ENCODE data around the gene EXD3.
"Not testable (repeated sequence)": the region's sequence is repeated elsewhere in the genome, so short reads cannot be mapped to it uniquely, and the experiment has no call there.

The EXD3 gene

GRCh38 chr9:137329590-137329989 lies 93.4 kb downstream of the EXD3 start:
- not testable (repeated sequence) for DNase-seq

DNA sequence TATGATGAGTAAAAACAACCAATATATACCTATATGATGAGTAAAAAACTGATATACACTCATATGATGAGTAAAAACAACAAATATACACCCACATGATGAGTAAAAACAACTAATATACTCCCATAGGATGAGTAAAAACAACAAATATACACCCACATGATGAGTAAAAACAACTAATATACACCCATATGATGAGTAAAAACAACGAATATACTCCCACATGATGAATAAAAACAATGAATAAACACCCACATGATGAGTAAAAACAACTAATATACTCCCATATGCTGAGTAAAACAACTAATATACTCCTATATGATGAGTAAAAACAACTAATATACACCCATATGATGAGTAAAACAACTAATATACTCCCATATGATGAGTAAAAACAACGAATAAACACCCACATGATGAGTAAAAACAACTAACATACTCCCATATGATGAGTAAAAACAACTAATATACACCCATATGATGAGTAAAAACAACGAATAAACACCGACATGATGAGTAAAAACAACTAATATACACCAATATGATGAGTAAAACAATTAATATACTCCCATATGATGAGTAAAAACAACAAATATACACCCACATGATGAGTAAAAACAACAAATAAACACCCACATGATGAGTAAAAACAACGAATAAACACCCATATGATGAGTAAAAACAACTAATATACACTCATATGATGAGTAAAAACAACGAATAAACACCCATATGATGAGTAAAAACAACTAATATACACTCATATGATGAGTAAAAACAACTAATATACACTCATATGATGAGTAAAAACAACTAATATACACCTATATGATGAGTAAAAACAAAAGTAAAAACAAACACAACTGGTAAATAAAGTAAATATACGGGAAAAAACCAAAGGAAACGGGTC lies 95.1 kb downstream of the EXD3 start:
- DNase-seq = not testable (repeated sequence)

GRCh38 chr9:137326445-137327065 lies 96.4 kb downstream of the EXD3 start:
- no peak for DNase-seq

DNA sequence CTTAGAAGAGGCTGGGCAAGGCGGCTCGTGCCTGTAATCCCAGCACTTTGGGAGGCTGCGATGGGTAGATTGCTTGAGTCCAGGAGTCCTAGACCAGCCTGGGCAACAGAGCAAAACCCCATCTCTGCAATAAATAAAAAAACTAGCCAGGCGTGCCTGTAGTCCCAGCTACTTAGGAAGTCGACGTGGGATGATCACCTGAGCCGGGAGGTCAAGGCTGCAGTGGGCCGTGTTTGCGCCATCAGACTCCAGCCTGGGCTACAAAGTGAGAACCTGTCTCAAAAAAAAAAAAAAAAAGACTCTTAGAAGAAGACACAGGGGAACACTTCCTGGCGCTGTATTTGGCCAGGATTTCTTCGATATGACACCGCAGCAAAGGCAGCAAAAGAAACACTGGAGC lies 97.2 kb downstream of the EXD3 start:
- no peak for DNase-seq

DNA sequence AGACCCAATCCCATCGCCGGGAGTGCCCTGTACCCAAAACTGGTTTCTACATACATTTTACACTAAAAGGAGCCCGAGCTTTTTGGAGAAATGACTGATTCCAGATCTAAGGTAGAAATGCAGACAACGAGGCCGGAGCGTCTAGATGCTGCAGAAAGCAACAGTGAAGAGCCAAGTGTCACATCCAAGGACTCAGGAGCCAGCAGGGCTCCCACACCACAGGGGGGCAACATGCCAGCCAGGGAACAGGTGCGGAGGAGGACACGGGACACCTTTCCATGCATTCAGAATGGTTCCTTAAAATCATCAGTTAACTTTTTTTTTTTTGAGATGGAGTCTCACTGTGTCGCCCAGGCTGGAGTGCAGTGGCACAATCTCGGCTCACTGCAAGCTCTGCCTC lies 97.8 kb downstream of the EXD3 start:
- no peak for DNase-seq

- DNase-seq = no peak
These were observed 99.2 kb downstream of the EXD3 start for GRCh38 chr9:137323531-137324331.

- DNase-seq = no peak
These were observed 101.1 kb downstream of the EXD3 start for GRCh38 chr9:137321726-137322361.

DNA sequence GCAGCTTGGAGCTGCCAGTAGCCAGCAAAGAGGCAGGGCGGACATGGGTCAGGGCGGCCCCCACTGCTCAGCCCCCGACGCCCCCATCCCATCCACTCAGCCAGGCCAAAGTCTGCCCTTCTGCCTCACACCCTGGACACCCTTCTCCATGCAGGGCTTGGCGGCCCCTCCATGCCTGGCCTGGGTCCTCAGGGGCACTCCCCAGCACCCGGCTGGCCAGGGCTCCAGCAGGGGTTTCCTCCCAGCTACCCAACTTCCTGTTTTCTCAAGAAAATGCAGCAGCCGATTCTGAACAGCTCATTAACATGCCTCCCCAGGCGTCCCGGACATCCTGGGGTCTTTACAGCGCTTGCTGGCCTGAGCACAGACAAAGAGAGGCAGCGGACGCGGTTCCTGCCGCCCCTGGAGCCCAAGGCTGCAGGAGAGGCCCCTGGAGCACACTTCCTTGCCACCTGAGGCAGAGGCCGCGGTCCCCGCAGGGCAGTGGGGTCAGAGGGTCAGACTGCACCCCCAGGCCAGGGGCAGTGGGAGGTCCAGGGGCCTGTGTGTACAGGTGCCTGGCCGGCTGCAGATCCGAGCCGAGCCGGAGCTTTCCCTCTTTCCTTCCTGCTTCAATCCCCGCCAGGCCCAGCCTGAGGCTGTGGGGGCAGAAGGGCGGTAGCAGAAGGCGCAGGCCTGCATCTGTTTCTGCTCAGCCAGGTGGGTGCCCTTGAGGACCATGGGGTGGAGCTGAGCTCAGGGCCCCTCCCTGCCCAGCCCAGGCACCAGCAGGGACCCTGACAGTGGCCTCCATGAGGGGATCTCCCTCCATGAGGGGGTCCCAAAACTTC lies 102.2 kb downstream of the EXD3 start:
- no peak for DNase-seq

- no peak for DNase-seq
These were observed 103.0 kb downstream of the EXD3 start for GRCh38 chr9:137319739-137320551.

DNA sequence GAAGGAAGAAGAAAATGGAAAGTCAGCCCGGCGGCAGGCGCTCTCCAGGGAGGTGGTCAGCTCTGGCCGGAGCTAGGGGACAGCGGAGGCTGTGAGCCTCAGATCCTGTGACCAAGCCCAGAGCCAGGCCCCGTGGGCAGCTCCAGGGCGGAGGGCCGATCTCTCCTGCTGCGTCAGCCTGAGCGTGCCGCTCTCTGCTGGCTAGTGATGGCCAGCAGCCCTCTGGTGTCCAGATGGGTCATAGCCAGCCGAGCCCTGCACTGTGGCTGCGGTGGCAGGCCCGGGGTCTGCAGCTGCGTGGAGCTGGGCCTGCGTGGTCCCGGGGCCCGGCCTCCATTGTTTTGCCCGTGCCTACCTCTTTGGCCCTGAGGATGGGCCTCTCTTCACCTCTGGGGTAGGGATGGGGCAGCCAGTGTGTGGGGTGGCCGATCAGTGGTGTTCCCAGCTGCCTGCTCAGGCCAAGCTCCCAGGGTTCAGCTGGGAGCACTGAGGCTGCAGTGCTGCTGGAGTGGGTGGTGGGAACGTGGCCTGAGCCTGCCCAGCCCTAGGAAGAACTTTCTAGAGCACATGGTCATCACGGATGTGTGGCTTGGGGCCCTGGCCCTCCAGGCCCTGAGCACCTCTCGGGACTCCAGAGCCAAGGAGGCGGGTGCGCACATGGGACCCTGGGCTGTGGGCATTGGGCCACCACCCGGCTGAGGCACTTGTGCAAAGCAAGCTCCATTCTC lies 103.8 kb downstream of the EXD3 start:
- DNase-seq = no peak

DNA sequence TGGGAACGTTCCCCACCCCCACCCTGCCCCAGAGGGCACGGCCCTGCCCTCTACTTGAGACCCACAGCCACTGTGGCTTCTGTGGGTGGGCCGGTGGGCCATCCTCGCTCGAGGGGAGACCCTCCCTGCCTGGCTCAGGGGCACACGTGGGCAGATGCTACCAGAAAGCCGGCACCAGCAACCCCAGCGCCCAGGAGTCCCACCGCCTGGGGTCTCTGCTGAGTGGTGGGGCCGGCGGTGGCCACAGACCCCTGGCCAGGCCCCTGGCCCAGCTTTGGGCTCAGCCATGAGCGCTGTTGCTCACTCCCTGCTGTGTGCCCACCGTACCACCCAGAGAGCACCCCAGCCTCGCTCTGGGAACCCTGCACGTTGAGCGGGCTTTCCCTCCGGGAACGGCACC lies 104.4 kb downstream of the EXD3 start:
- no peak for DNase-seq

- DNase-seq = no peak
These were observed 105.0 kb downstream of the EXD3 start for GRCh38 chr9:137317718-137318511.

GRCh38 chr9:137317021-137317717 lies 105.8 kb downstream of the EXD3 start:
- DNase-seq = no peak

- DNase-seq = peak; percentile 47
These were observed 106.7 kb downstream of the EXD3 start for GRCh38 chr9:137316012-137316981.

DNA sequence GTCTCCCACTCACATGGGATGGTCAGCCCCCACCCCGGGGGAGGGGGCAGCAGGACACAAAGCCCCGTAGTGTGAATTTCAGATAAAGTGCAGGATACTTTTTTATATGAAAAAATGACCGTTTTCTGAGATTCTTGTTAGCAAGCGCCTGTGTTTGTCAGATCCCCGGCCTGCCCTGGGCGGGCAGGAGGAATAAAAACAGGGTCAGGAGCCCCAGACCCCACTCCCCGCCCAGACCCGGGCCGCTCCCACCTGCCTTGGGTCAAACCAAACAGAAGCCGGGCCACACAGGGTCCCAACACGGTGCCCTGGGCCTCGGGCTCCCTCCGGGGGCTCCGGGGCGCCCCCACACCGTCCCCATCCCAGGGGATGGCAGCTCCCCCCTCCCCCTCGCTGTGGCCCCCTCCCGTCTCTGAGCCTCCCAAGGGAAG lies 107.4 kb downstream of the EXD3 start:
- DNase-seq = no peak

DNA sequence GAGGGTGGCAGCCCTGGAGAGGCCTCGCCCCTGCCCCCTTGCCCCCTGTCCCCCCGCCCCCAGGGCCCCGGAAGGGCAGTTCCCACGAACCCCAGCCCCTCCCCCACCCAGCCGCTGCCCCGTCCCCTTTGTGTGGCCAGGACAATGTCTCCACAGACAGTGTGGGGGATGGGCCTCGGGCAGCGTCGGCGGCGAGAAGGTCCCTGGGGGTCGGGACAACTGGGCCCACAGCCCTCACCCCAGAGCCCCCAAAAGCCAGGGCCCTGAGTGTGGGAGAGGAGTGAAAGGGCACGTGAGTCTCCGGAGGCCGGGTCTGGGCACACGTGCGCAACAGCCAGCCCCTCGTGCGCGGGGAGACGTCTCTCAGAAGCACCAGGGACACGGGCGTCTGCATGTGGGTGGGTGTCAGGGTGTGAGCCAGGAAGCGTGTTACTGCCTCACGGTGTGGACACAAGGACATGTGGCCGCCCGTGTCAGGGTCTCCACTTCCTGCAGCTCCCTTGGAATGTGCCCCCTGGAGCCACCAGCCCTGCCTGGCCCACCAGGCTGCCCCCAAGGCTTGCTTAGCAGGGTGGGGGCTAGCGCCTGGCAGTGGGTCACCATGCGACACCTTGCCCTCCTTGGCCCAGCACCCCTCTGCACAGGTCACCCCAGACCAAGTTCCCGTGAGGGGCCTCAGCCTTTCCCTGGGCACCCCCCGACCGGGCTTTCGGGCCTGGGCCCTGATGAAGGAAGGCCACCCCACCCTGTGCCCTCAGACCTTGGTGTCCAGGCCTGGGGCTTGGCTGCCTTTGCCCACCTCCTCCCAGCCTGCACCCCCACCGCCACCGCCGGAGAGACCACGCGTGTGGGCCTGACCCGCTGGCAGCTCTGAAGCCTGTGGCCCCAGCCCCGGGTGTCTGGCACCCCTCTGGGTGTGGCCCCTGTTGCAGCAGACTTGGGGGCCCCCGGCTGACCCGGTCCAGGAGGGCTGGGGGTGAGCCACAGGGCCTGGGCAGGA lies 108.1 kb downstream of the EXD3 start:
- DNase-seq = no peak

Data from NCI-H510A (cell line).